IPS-15b (cell line): ENCODE data around the gene TIMM21.
A peak's percentile ranks its signal among the peaks of the same experiment; 100 is the strongest.

ENCODE experiments used
- H3K27me3 ChIP-seq: one replicate; pipeline ENCODE4 v1.6.1; 2013; ENCODE audit warnings: low read length; ENCODE audit not compliant: control insufficient read depth, insufficient read depth
- H3K36me3 ChIP-seq: one replicate; pipeline ENCODE4 v1.6.1; 2013; ENCODE audit warnings: low read length; ENCODE audit not compliant: control insufficient read depth, insufficient read depth
- H3K4me1 ChIP-seq: one replicate; pipeline ENCODE4 v1.6.1; 2013; ENCODE audit warnings: mild to moderate bottlenecking, low read length; ENCODE audit not compliant: control insufficient read depth, insufficient read depth
- H3K4me3 ChIP-seq: one replicate; pipeline ENCODE4 v1.5.1; 2013; ENCODE audit warnings: low read depth, low read length
- H3K9ac ChIP-seq: one replicate; pipeline ENCODE4 v1.6.1; 2013; ENCODE audit warnings: low read depth, mild to moderate bottlenecking, low read length
- H3K9me3 ChIP-seq: one replicate; pipeline ENCODE4 v1.6.1; 2013; ENCODE audit warnings: mild to moderate bottlenecking, low read length; ENCODE audit not compliant: control insufficient read depth, insufficient read depth

Gene TIMM21

GRCh38 chr18:74194691-74195090 is 46.4 kb downstream of the TIMM21 start:
- Histone ChIP-seq H3K4me1 (peaks cover 7% of the 10 kb centered on the region), H3K9ac (no peak overlapping the region), H3K4me3 (no peak overlapping the region), H3K36me3 (no peaks in the 10 kb centered on the region), H3K27me3 (peaks cover 2% of the 10 kb centered on the region), H3K9me3 (no peaks in the 10 kb centered on the region)

- peaks cover 2% of the 10 kb centered on the region for H3K27me3 ChIP-seq
- peak overlapping the region; percentile 12 for H3K4me3 ChIP-seq
- H3K9ac ChIP-seq: no peak overlapping the region
- peaks cover 7% of the 10 kb centered on the region for H3K4me1 ChIP-seq
- H3K9me3 ChIP-seq: no peaks in the 10 kb centered on the region
- no peaks in the 10 kb centered on the region for H3K36me3 ChIP-seq
These were observed 48.1 kb downstream of the TIMM21 start for GRCh38 chr18:74196220-74197119.

DNA sequence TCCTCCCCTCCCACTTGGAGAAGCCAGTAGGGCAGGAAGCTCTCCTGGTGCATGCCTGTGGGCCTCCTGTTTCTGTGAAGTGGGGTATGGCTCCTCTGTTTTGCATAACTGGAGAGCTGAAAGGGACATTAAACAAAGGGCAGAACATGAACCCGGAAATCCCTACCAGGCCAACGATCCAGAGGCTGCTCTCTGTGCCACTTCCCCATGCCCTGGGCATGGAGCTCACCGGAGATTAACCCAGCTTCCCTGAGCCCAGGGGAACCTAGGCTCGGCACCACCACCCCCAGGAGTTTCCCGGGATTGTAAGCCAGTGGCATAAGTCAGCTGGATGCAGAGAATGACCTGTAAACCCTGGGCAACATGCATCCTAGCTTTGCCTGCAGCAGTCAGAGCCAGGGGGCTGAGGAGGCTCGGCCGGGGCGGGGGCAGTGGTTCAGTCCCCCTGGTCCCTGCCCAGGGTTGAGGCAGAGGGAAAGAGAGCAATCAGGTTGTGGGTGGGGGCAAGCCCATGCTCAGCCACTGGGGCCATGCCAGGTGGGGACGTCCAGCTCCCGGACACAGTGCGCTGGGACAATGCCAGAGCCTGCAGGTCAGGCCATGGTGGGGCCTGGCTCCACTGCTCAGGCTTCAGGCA is 49.5 kb downstream of the TIMM21 start:
- Histone ChIP-seq H3K36me3 (no peaks in the 10 kb centered on the region), H3K9me3 (no peaks in the 10 kb centered on the region), H3K9ac (no peak overlapping the region), H3K4me1 (peaks cover 7% of the 10 kb centered on the region), H3K4me3 (no peak overlapping the region), H3K27me3 (peaks cover 2% of the 10 kb centered on the region)

GRCh38 chr18:74198453-74198852 is 50.1 kb downstream of the TIMM21 start:
- Histone ChIP-seq H3K27me3 (peaks cover 2% of the 10 kb centered on the region), H3K9me3 (no peaks in the 10 kb centered on the region), H3K36me3 (no peaks in the 10 kb centered on the region), H3K9ac (no peak overlapping the region), H3K4me3 (no peak overlapping the region), H3K4me1 (peaks cover 7% of the 10 kb centered on the region)

DNA sequence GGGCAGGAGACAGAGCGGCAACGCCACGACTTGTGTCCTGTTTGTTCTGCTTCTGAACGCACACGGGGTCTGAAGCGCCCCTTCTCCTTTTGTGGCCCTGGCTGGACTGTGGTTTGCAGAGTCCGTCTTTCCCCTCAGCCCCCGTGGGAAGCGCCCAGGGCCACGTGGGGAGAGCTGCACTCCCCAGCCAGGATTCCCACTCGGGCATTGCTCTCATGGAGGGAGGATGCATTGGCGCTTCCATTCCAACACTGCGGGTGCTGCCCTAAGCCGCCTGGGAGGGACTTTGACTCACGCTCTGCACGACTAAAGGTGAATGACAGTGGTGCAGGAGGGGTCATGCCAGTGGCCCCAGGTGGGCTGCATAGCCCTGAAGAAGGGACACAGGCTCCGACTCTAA is 52.5 kb downstream of the TIMM21 start:
- H3K9me3 ChIP-seq: no peaks in the 10 kb centered on the region
- H3K4me3 ChIP-seq: no peak overlapping the region
- H3K36me3 ChIP-seq: no peaks in the 10 kb centered on the region
- no peak overlapping the region for H3K9ac ChIP-seq
- H3K27me3 ChIP-seq: no peaks in the 10 kb centered on the region
- peaks cover 7% of the 10 kb centered on the region for H3K4me1 ChIP-seq

GRCh38 chr18:74203811-74204210 is 55.5 kb downstream of the TIMM21 start:
- Histone ChIP-seq H3K36me3 (no peaks in the 10 kb centered on the region), H3K4me3 (no peak overlapping the region)

DNA sequence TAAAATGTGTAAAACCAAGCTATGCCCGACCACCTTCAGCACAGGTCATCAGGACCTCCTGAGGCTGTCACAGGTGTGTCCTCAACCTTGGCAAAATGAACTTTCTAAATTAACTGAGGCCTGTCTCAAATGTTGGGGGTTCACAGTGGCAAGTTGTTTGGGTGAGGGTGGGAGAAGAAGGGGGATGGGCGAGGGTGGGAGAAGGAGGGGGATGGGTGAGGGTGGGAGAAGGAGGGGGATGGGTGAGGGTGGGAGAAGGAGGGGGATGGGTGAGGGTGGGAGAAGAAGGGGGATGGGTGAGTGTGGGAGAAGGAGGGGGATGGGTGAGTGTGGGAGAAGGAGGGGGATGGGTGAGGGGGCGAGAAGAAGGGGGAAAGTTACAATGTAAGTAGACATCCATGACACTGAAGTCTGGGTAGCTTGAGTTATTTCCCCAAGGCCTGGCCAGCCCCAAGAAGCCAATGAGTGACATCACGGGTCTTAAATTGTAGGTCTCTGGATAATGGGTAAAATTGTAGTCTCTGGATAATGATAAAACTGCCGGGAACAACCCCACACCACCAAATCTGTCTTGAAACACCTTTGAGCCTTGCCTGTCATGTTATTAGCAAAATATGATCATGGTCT is 56.3 kb downstream of the TIMM21 start:
- H3K4me3 ChIP-seq: no peak overlapping the region
- H3K36me3 ChIP-seq: no peaks in the 10 kb centered on the region
- no peaks in the 10 kb centered on the region for H3K9me3 ChIP-seq
- H3K9ac ChIP-seq: no peak overlapping the region
- H3K4me1 ChIP-seq: no peaks in the 10 kb centered on the region
- no peaks in the 10 kb centered on the region for H3K27me3 ChIP-seq

More at GRCh38 chr18:74203811-74204210, 55.5 kb downstream of the TIMM21 start:
- Histone ChIP-seq H3K9me3 (no peaks in the 10 kb centered on the region), H3K9ac (no peak overlapping the region), H3K4me1 (no peaks in the 10 kb centered on the region), H3K27me3 (no peaks in the 10 kb centered on the region)
